Measurements from ENCODE around the gene PLCB4.

- TF ChIP-seq, protein P1, sequence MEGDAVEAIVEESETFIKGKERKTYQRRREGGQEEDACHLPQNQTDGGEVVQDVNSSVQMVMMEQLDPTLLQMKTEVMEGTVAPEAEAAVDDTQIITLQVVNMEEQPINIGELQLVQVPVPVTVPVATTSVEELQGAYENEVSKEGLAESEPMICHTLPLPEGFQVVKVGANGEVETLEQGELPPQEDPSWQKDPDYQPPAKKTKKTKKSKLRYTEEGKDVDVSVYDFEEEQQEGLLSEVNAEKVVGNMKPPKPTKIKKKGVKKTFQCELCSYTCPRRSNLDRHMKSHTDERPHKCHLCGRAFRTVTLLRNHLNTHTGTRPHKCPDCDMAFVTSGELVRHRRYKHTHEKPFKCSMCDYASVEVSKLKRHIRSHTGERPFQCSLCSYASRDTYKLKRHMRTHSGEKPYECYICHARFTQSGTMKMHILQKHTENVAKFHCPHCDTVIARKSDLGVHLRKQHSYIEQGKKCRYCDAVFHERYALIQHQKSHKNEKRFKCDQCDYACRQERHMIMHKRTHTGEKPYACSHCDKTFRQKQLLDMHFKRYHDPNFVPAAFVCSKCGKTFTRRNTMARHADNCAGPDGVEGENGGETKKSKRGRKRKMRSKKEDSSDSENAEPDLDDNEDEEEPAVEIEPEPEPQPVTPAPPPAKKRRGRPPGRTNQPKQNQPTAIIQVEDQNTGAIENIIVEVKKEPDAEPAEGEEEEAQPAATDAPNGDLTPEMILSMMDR (IDR thresholded peaks at IDR 0.05): no peak
- no peak for TF ChIP-seq EZH2 (IDR thresholded peaks at IDR 0.05)
Measured at GRCh38 chr20:9411833-9412232, 342.9 kb downstream of the PLCB4 start.
